GM12865 (cell line): ENCODE results near the gene ARHGEF3.
A peak's percentile ranks its signal among the peaks of the same experiment; 100 is the strongest.
"Not testable (repeated sequence)": the region's sequence is repeated elsewhere in the genome, so short reads cannot be mapped to it uniquely, and the experiment has no call there.

Experiments used
- DNase-seq: peaks from one replicate; pipeline ENCODE4 v3.0.0; 2010; ENCODE audit warnings: low read depth
- H3K4me3 ChIP-seq: 2 replicates; pipeline ENCODE4 v1.5.1; 2011; ENCODE audit warnings: mild to moderate bottlenecking, low read depth, low read length, control low read depth
- CTCF ChIP-seq: IDR thresholded peaks from 2 replicates; pipeline ENCODE4 v1.5.1; 2011; ENCODE audit warnings: low read length, control low read depth, low read depth, inconsistent platforms; ENCODE audit not compliant: insufficient read depth; ENCODE audit errors: missing control alignments

ARHGEF3 gene

GRCh38 chr3:56693750-56694149, 108.0 kb downstream of the ARHGEF3 start:
- no peak for DNase-seq
- H3K4me3 ChIP-seq = no peak overlapping the region
- TF ChIP-seq CTCF = no peak

GRCh38 chr3:56692520-56693433, 109.0 kb downstream of the ARHGEF3 start:
- not testable (repeated sequence) for H3K4me3 ChIP-seq
- DNase-seq = peak; percentile 70

GRCh38 chr3:56692001-56692365, 109.8 kb downstream of the ARHGEF3 start:
- not testable (repeated sequence) for H3K4me3 ChIP-seq, DNase-seq

- no peak overlapping the region for H3K4me3 ChIP-seq
- DNase-seq = no peak
- no peak for TF ChIP-seq CTCF
These were observed 110.4 kb downstream of the ARHGEF3 start for GRCh38 chr3:56691165-56692000.

- H3K4me3 ChIP-seq = no peak overlapping the region
- no peak for TF ChIP-seq CTCF
- DNase-seq = no peak
These were observed 112.4 kb downstream of the ARHGEF3 start for GRCh38 chr3:56689303-56689702.

- H3K4me3 ChIP-seq = no peak overlapping the region
- TF ChIP-seq CTCF = no peak
- DNase-seq = no peak
These were observed 113.6 kb downstream of the ARHGEF3 start for GRCh38 chr3:56688191-56688590.

GRCh38 chr3:56684029-56684428, 117.7 kb downstream of the ARHGEF3 start:
- no peak for TF ChIP-seq CTCF
- no peak for DNase-seq
- H3K4me3 ChIP-seq = no peak overlapping the region
